ENCODE results near the gene TMPRSS11B. TPM values are rescaled to one million over a fixed set of nuclear protein-coding genes. Genes with fewer than 3 reads are reported as not detected.

TMPRSS11B gene
- total and polyA plus RNA-seq, 2 of the 13 experiments (the other 11 are each of a cell fraction or from before 2014, with no cell fraction given): not detected

GRCh38 chr4:68250151-68250930 lies 4.8 kb upstream of the TMPRSS11B start:
- no peak overlapping the region for H2AFZ ChIP-seq (ENCODE audit: low read length)

GRCh38 chr4:68249434-68249833 lies 3.9 kb upstream of the TMPRSS11B start:
- POLR2A ChIA-PET: no interaction called here
- DNase-seq (ENCODE audit: low spot score): no peak
- Histone ChIP-seq H3K4me1 (ENCODE audit: insufficient read depth, low read length) (no peaks in the 10 kb centered on the region), H3K4me2 (ENCODE audit: low read depth, low read length) (no peak overlapping the region), H4K20me1 (ENCODE audit: insufficient read depth, low read length) (no peaks in the 10 kb centered on the region), H3K36me3 (replicated peaks in 1 of 2; ENCODE audit: control insufficient read depth in 1 of 2, insufficient read depth in 2 of 2, low read length in 2 of 2) (no peaks in the 10 kb centered on the region), H3K9ac (ENCODE audit: insufficient read depth, low read depth, low read length) (no peak overlapping the region), H3K27ac (ENCODE audit: extremely low read length, insufficient read depth, low read length) (no peak overlapping the region), H3K79me2 (ENCODE audit: insufficient read depth, low read length) (no peaks in the 10 kb centered on the region), H3K9me3 (ENCODE audit: low read length) (no peaks in the 10 kb centered on the region), H3K27me3 (ENCODE audit: control insufficient read depth in 1 of 2, insufficient read depth in 2 of 2, low read length in 2 of 2) (no peaks in the 10 kb centered on the region; a peak in 1 of 5 replicates), H3K4me3 (replicated peaks in 1 of 3; ENCODE audit: insufficient read depth in 1 of 3, low read depth in 2 of 3, low read length in 3 of 3) (no peak overlapping the region), H2AFZ (ENCODE audit: low read length) (no peak overlapping the region)
- no peak for ATAC-seq
- BruUV-seq (replicated peaks): no TSS peak
- intact Hi-C loops (cut with micrococcal nuclease; ENCODE audit: unreplicated experiment) (no loop called here), in situ Hi-C loops (cut with HindIII; ENCODE audit: extremely low pct_ligation_motif_present, low pct_unique_long_range_greater_than_20kb) (no loop called here)
- FAIRE-seq: no peak
- TF ChIP-seq ELF1 (CRISPR knock-in tag; IDR thresholded peaks at IDR 0.05) (no peak), KLF11 (CRISPR knock-in tag; IDR thresholded peaks at IDR 0.05) (no peak), ZNF562 (CRISPR knock-in tag; IDR thresholded peaks at IDR 0.05; ENCODE audit: borderline replicate concordance) (no peak), SRSF1 (optimal IDR thresholded peaks at IDR 0.05; ENCODE audit: low read depth, low read length) (no peak), POGK (CRISPR knock-in tag; conservative IDR thresholded peaks at IDR 0.05) (no peak), ZBTB8A (CRISPR knock-in tag; IDR thresholded peaks at IDR 0.05; ENCODE audit: borderline replicate concordance, low read depth) (no peak)
- CTCF ChIA-PET (ENCODE audit: low intra/inter-chr PET ratio, low total read pairs): no interaction called here

More at GRCh38 chr4:68250151-68250930, 4.8 kb upstream of the TMPRSS11B start:
- ChIA-PET CTCF (ENCODE audit: low intra/inter-chr PET ratio, low total read pairs) (no interaction called here), POLR2A (no interaction called here)
- no peak for ATAC-seq
- DNase-seq (ENCODE audit: low spot score): no peak
- in situ Hi-C loops (cut with HindIII; ENCODE audit: extremely low pct_ligation_motif_present, low pct_unique_long_range_greater_than_20kb) (no loop called here), intact Hi-C loops (cut with micrococcal nuclease; ENCODE audit: unreplicated experiment) (no loop called here)
- TF ChIP-seq TFE3 (CRISPR knock-in tag; IDR thresholded peaks at IDR 0.05) (no peak), HNF4G (IDR thresholded peaks at IDR 0.05; ENCODE audit: borderline replicate concordance, low read depth, low read length) (no peak), HNF4G (CRISPR knock-in tag; IDR thresholded peaks at IDR 0.05; ENCODE audit: borderline replicate concordance, low read depth) (no peak), SIN3A (IDR thresholded peaks at IDR 0.05; ENCODE audit: borderline replicate concordance, low read depth, low read length) (no peak)
- no TSS peak for BruUV-seq (replicated peaks)
- no peak overlapping the region for H3K9ac ChIP-seq (ENCODE audit: insufficient read depth, low read depth, low read length)
- H3K27me3 ChIP-seq (ENCODE audit: control insufficient read depth in 1 of 2, insufficient read depth in 2 of 2, low read length in 2 of 2): no peaks in the 10 kb centered on the region; a peak in 1 of 5 replicates
- no peak for FAIRE-seq
- H3K4me1 ChIP-seq (ENCODE audit: insufficient read depth, low read length): no peaks in the 10 kb centered on the region
- H3K4me3 ChIP-seq (replicated peaks in 1 of 3; ENCODE audit: insufficient read depth in 1 of 3, low read depth in 2 of 3, low read length in 3 of 3): no peak overlapping the region
- no peaks in the 10 kb centered on the region for H3K79me2 ChIP-seq (ENCODE audit: insufficient read depth, low read length)
- no peaks in the 10 kb centered on the region for H4K20me1 ChIP-seq (ENCODE audit: insufficient read depth, low read length)
- H3K9me3 ChIP-seq (ENCODE audit: low read length): no peaks in the 10 kb centered on the region
- no peak overlapping the region for H3K27ac ChIP-seq (ENCODE audit: extremely low read length, insufficient read depth, low read length)
- 2% methylated on average over 4 of the region's 4 CpGs for WGBS (ENCODE audit: low lambda C conversion rate)
- H3K36me3 ChIP-seq (replicated peaks in 1 of 2; ENCODE audit: control insufficient read depth in 1 of 2, insufficient read depth in 2 of 2, low read length in 2 of 2): no peaks in the 10 kb centered on the region
- H3K4me2 ChIP-seq (ENCODE audit: low read depth, low read length): no peak overlapping the region
